ENCODE measurements around the gene ABCC1.

The ABCC1 gene

GRCh38 chr16:15961571-15962090 lies 12.2 kb downstream of the ABCC1 start:
- TF ChIP-seq ZFX (IDR thresholded peaks at IDR 0.05; ENCODE audit: borderline replicate concordance): no peak
- TF ChIP-seq CTCF (IDR thresholded peaks at IDR 0.05): no peak
- no peak overlapping the region for H3K27ac ChIP-seq

- TF ChIP-seq CTCF (IDR thresholded peaks at IDR 0.05) (no peak), ZFX (IDR thresholded peaks at IDR 0.05; ENCODE audit: borderline replicate concordance) (no peak)
- H3K27ac ChIP-seq: no peak overlapping the region
Observed at GRCh38 chr16:15963307-15963910, 14.0 kb downstream of the ABCC1 start.

GRCh38 chr16:15966420-15966819 lies 17.0 kb downstream of the ABCC1 start:
- TF ChIP-seq CTCF (IDR thresholded peaks at IDR 0.05) (no peak), ZFX (IDR thresholded peaks at IDR 0.05; ENCODE audit: borderline replicate concordance) (no peak)
- H3K27ac ChIP-seq: no peak overlapping the region

GRCh38 chr16:15966836-15967546 lies 17.6 kb downstream of the ABCC1 start:
- no peak overlapping the region for H3K27ac ChIP-seq
- TF ChIP-seq CTCF (IDR thresholded peaks at IDR 0.05): no peak
- no peak for TF ChIP-seq ZFX (IDR thresholded peaks at IDR 0.05; ENCODE audit: borderline replicate concordance)

DNA sequence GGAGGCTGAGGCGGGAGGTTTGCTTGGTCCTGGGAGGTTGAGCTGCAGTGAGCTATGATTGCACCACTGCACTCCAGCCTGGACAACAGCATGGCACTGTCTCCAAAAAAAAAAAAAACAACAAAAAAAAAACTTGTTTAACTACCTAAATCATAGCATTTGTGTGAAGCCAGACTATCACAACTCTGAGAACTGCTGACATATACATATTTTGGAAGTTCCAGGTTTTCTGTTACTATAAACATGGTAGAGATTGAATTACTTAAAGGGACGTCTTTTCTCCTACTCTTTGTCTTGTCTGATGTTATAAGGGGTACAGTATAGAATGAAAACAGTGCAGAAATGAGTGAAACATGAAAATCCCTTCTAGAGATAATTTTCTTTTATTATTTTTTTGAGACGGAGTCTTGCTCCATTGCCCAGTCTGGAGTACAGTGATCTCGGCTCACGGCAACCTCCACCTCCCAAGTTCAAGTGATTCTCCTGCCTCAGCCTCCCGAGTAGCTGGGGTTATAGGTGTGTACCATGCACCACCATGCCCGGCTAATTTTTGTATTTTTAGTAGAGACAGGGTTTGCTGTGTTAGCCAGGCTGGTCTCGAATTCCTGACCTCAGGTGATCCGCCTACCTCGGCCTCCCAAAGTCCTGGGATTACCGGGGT lies 18.4 kb downstream of the ABCC1 start:
- H3K27ac ChIP-seq: no peak overlapping the region
- TF ChIP-seq ZFX (IDR thresholded peaks at IDR 0.05; ENCODE audit: borderline replicate concordance) (no peak), CTCF (IDR thresholded peaks at IDR 0.05) (no peak)

DNA sequence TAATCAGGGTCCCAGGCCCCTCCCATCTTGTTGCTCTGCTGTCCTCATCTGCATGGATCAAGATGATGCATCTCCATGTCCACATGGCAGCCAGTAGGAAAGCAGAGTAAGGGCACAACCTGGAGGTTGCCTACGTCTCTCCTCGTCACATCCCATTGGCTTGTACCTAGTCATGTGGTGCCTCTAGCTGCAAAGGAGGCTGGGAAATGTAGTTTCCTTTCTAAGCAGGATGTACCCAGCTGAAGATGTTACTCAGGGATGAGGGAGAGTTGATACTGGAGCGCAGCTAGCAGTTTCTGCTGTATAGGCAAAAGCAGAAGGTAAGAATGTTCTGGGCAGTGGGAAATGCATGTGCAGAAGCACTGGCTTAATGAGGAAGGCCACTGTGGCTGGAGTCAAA lies 20.8 kb downstream of the ABCC1 start:
- H3K27ac ChIP-seq: no peak overlapping the region
- no peak for TF ChIP-seq ZFX (IDR thresholded peaks at IDR 0.05; ENCODE audit: borderline replicate concordance)
- TF ChIP-seq CTCF (IDR thresholded peaks at IDR 0.05): no peak

Measured in 22Rv1 (cell line).